ENCODE results near the gene WDR59. TPM values are rescaled to one million over a fixed set of nuclear protein-coding genes. Genes with fewer than 3 reads are reported as not detected.

The WDR59 gene
- total and polyA plus RNA-seq, 2 of the 4 experiments (the other 2 are of a cell fraction), result 29.4 to 44.6 TPM

- intact Hi-C loops (cut with micrococcal nuclease) (no loop called here), in situ Hi-C loops (cut with MboI; ENCODE audit: low sequenced_read_pairs) (no loop called here), dilution Hi-C loops (cut with HindIII; ENCODE audit: low sequenced_read_pairs, unreplicated experiment) (no loop called here)
- H3K9me3 ChIP-seq (ENCODE audit: control insufficient read depth, insufficient read depth, low read length), result no peaks in the 10 kb centered on the region
- H3K18ac ChIP-seq (ENCODE audit: low read depth, low read length), result no peak overlapping the region
- no peaks in the 10 kb centered on the region for H3K27me3 ChIP-seq (ENCODE audit: control insufficient read depth, insufficient read depth, low read length)
- TF ChIP-seq POLR2A (IDR thresholded peaks at IDR 0.05; ENCODE audit: low read depth, low read length) (no peak), NFE2L2 (IDR thresholded peaks at IDR 0.05; ENCODE audit: low read depth, low read length) (no peak), CHD1 (IDR thresholded peaks at IDR 0.05; ENCODE audit: low read depth, low read length) (no peak), FOS (IDR thresholded peaks at IDR 0.05; ENCODE audit: low read depth, low read length) (no peak), RAD21 (IDR thresholded peaks at IDR 0.05; ENCODE audit: low read length) (no peak), CEBPB (IDR thresholded peaks at IDR 0.05; ENCODE audit: low read depth, low read length) (no peak), BHLHE40 (IDR thresholded peaks at IDR 0.05; ENCODE audit: low read depth, low read length) (no peak), ELK1 (IDR thresholded peaks at IDR 0.05; ENCODE audit: borderline replicate concordance, low read depth, low read length) (no peak), MAFK (IDR thresholded peaks at IDR 0.05; ENCODE audit: low read depth, low read length) (no peak)
- TF ChIP-seq, protein P1, sequence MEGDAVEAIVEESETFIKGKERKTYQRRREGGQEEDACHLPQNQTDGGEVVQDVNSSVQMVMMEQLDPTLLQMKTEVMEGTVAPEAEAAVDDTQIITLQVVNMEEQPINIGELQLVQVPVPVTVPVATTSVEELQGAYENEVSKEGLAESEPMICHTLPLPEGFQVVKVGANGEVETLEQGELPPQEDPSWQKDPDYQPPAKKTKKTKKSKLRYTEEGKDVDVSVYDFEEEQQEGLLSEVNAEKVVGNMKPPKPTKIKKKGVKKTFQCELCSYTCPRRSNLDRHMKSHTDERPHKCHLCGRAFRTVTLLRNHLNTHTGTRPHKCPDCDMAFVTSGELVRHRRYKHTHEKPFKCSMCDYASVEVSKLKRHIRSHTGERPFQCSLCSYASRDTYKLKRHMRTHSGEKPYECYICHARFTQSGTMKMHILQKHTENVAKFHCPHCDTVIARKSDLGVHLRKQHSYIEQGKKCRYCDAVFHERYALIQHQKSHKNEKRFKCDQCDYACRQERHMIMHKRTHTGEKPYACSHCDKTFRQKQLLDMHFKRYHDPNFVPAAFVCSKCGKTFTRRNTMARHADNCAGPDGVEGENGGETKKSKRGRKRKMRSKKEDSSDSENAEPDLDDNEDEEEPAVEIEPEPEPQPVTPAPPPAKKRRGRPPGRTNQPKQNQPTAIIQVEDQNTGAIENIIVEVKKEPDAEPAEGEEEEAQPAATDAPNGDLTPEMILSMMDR (conservative IDR thresholded peaks at IDR 0.05; ENCODE audit: low read depth, low read length), result no peak
- TF ChIP-seq, protein P2, sequence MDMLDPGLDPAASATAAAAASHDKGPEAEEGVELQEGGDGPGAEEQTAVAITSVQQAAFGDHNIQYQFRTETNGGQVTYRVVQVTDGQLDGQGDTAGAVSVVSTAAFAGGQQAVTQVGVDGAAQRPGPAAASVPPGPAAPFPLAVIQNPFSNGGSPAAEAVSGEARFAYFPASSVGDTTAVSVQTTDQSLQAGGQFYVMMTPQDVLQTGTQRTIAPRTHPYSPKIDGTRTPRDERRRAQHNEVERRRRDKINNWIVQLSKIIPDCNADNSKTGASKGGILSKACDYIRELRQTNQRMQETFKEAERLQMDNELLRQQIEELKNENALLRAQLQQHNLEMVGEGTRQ (IDR thresholded peaks at IDR 0.05; ENCODE audit: low read depth, low read length), result no peak
- no peak overlapping the region for H2BK5ac ChIP-seq (ENCODE audit: low read depth, low read length, poor library complexity, severe bottlenecking)
- DNase-seq (no peak), ATAC-seq (ENCODE audit: low read depth) (no peak)
- no TSS peak for BruUV-seq (replicated peaks)
- H4K20me1 ChIP-seq (ENCODE audit: insufficient read depth, low read length), result no peaks in the 10 kb centered on the region; the same call in 1 of the 2 replicates
- H2AFZ ChIP-seq (replicated peaks; ENCODE audit: low read length, poor library complexity), result no peak overlapping the region
- no peak overlapping the region for H2AK9ac ChIP-seq (replicated peaks; ENCODE audit: low read depth, low read length, poor library complexity)
- no peak overlapping the region for H3K9ac ChIP-seq (ENCODE audit: low read depth, low read length)
- H3K4me2 ChIP-seq (ENCODE audit: low read depth, low read length), result no peak overlapping the region
- H2BK20ac ChIP-seq (ENCODE audit: low read depth, low read length), result no peak overlapping the region
- no peaks in the 10 kb centered on the region for H3K4me1 ChIP-seq (ENCODE audit: control insufficient read depth, insufficient read depth, low read length)
- ChIA-PET CTCF (no interaction called here), POLR2A (ENCODE audit: unreplicated experiment) (interaction anchor here (0.6 kb wide), 1 partner anchor 177 kb away, joined by 3 read pairs; no protein-coding TSS in a partner anchor)
- H3K27ac ChIP-seq (ENCODE audit: insufficient read depth, low read length), result no peak overlapping the region
- H4K8ac ChIP-seq (ENCODE audit: low read depth in 2 of 2, low read length in 2 of 2), result no peak overlapping the region
- 80% methylated on average over 2 of the region's 6 CpGs; no CpG with 5 or more reads in 1 of the 2 experiments for WGBS, 2 experiments (ENCODE audit: extremely low coverage in 2 of 2, insufficient read length in 1 of 2)
- no peaks in the 10 kb centered on the region for H3K79me1 ChIP-seq (ENCODE audit: low read depth in 1 of 2, low read length in 2 of 2)
- no peak overlapping the region for H3K4me3 ChIP-seq (ENCODE audit: insufficient read depth, low read depth, low read length)
- no peak overlapping the region for H3K14ac ChIP-seq (replicated peaks; ENCODE audit: low read depth, low read length)
- no peak overlapping the region for H4K91ac ChIP-seq (ENCODE audit: insufficient read depth, low read depth, low read length)
- no peak overlapping the region for H2BK120ac ChIP-seq (ENCODE audit: low read depth, low read length)
- H2AK5ac ChIP-seq (ENCODE audit: low read depth, low read length), result no peak overlapping the region
- no peak overlapping the region for H3K4ac ChIP-seq (ENCODE audit: low read depth, low read length)
- H3K23ac ChIP-seq (ENCODE audit: low read depth, low read length), result no peak overlapping the region
- peaks cover 31% of the 10 kb centered on the region for H3K36me3 ChIP-seq (ENCODE audit: control insufficient read depth, insufficient read depth, low read length)
- no peak overlapping the region for H4K5ac ChIP-seq (ENCODE audit: low read depth, low read length)
- H2BK15ac ChIP-seq (ENCODE audit: low read depth, low read length), result no peak overlapping the region
- H3K9me1 ChIP-seq (ENCODE audit: insufficient read depth, low read length), result peaks cover 8% of the 10 kb centered on the region; the same call in 1 of the 2 replicates
- no peak overlapping the region for H3K56ac ChIP-seq (ENCODE audit: extremely low read depth, insufficient read depth, low read length)
Observed at GRCh38 chr16:74944466-74944865, 40.5 kb downstream of the WDR59 start.

Data from IMR-90 (cell line).